ENCODE data around the gene OR10X1. TPM values are rescaled to one million over a fixed set of nuclear protein-coding genes. Genes with fewer than 3 reads are reported as not detected.

Gene OR10X1
- total RNA-seq (2014; rRNA removed) (not detected in 2 replicates), Bru-seq, nascent RNA (not detected), BruChase-seq, experiment 1, labeled RNA remaining after a 6-hour chase (not detected), BruChase-seq, experiment 2, labeled RNA remaining after a 2-hour chase (not detected)
- long read RNA-seq = 0 reads

- no peaks in the 10 kb centered on the region for H3K36me3 ChIP-seq (ENCODE audit: low read depth, low read length)
- no peaks in the 10 kb centered on the region for H3K4me1 ChIP-seq (ENCODE audit: insufficient read depth, low read length)
- no peaks in the 10 kb centered on the region for H4K20me1 ChIP-seq (ENCODE audit: low read length)
- ChIA-PET CTCF (no interaction called here), POLR2A (ENCODE audit: unreplicated experiment) (no interaction called here)
- no peak within 1 kb of the TSS for H3K4me2 ChIP-seq (ENCODE audit: low read length)
- H3K9me3 ChIP-seq (ENCODE audit: low read length) = no peaks in the 10 kb centered on the region
- intact Hi-C loops (cut with micrococcal nuclease) = no loop called here
- DNase-seq = no peak
- H3F3A ChIP-seq (ENCODE audit: low read length, unreplicated experiment) = no peaks in the 10 kb centered on the region
- TF ChIP-seq CTCF (conservative IDR thresholded peaks at IDR 0.05; ENCODE audit: low read depth, low read length) = no peak
- no peak for TF ChIP-seq EZH2phosphoT487 (IDR thresholded peaks at IDR 0.05; ENCODE audit: borderline replicate concordance, low read length)
- no peak for TF ChIP-seq EZH2 (IDR thresholded peaks at IDR 0.05; ENCODE audit: low read length, unreplicated experiment)
- no peak within 1 kb of the TSS for H3K4me3 ChIP-seq (ENCODE audit: low read length)
- H3K9ac ChIP-seq (ENCODE audit: low read length) = no peak within 1 kb of the TSS
- no peaks in the 10 kb centered on the region for H3K9me2 ChIP-seq (replicated peaks; ENCODE audit: low read length)
- H2AFZ ChIP-seq (ENCODE audit: low read length) = no peak within 1 kb of the TSS
- no TSS peak for BruUV-seq (replicated peaks)
- no peaks in the 10 kb centered on the region for H3K79me2 ChIP-seq (ENCODE audit: low read length)
- H3K27ac ChIP-seq (ENCODE audit: low read length) = no peak within 1 kb of the TSS
- no peak for ATAC-seq
- peaks cover 10% of the 10 kb centered on the region for H3K27me3 ChIP-seq (ENCODE audit: low read length)
These were observed at the start of gene OR10X1 for GRCh38 chr1:158579733-158580132. TSS of gene OR10X1 (minus strand) at chr1:158579899. CDS start at chr1:158579899, 0 bp downstream.

GRCh38 chr1:158613764-158614163, 34.1 kb upstream of the OR10X1 start:
- Histone ChIP-seq H3F3A (ENCODE audit: low read length, unreplicated experiment) (no peaks in the 10 kb centered on the region), H3K9me2 (replicated peaks; ENCODE audit: low read length) (no peaks in the 10 kb centered on the region), H3K27me3 (ENCODE audit: low read length) (no peaks in the 10 kb centered on the region), H3K4me3 (ENCODE audit: low read length) (no peak overlapping the region), H3K4me1 (ENCODE audit: insufficient read depth, low read length) (no peaks in the 10 kb centered on the region), H4K20me1 (ENCODE audit: low read length) (no peaks in the 10 kb centered on the region), H3K36me3 (ENCODE audit: low read depth, low read length) (no peaks in the 10 kb centered on the region), H2AFZ (ENCODE audit: low read length) (no peak overlapping the region), H3K27ac (ENCODE audit: low read length) (no peak overlapping the region), H3K9ac (ENCODE audit: low read length) (no peak overlapping the region), H3K4me2 (ENCODE audit: low read length) (no peak overlapping the region), H3K79me2 (ENCODE audit: low read length) (no peaks in the 10 kb centered on the region), H3K9me3 (ENCODE audit: low read length) (no peaks in the 10 kb centered on the region; the same call in 1 of the 2 replicates)
- TF ChIP-seq CTCF (conservative IDR thresholded peaks at IDR 0.05; ENCODE audit: low read depth, low read length) = no peak
- TF ChIP-seq EZH2 (IDR thresholded peaks at IDR 0.05; ENCODE audit: low read length, unreplicated experiment) = no peak
- no peak for TF ChIP-seq EZH2phosphoT487 (IDR thresholded peaks at IDR 0.05; ENCODE audit: borderline replicate concordance, low read length)
- ATAC-seq (no peak), DNase-seq (no peak)
- POLR2A ChIA-PET (ENCODE audit: unreplicated experiment) = no interaction called here
- CTCF ChIA-PET = no interaction called here
- intact Hi-C loops (cut with micrococcal nuclease) = no loop called here
- no TSS peak for BruUV-seq (replicated peaks)

GRCh38 chr1:158611916-158612315, 32.2 kb upstream of the OR10X1 start:
- BruUV-seq (replicated peaks) = no TSS peak
- Histone ChIP-seq H3K27ac (ENCODE audit: low read length) (no peak overlapping the region), H3K4me3 (ENCODE audit: low read length) (no peak overlapping the region), H3K9ac (ENCODE audit: low read length) (no peak overlapping the region), H2AFZ (ENCODE audit: low read length) (no peak overlapping the region), H3K4me1 (ENCODE audit: insufficient read depth, low read length) (no peaks in the 10 kb centered on the region), H3K9me2 (replicated peaks; ENCODE audit: low read length) (no peaks in the 10 kb centered on the region), H3K27me3 (ENCODE audit: low read length) (no peaks in the 10 kb centered on the region), H3K4me2 (ENCODE audit: low read length) (no peak overlapping the region), H3K79me2 (ENCODE audit: low read length) (no peaks in the 10 kb centered on the region), H3F3A (ENCODE audit: low read length, unreplicated experiment) (no peaks in the 10 kb centered on the region), H3K9me3 (ENCODE audit: low read length) (no peaks in the 10 kb centered on the region; the same call in 1 of the 2 replicates), H3K36me3 (ENCODE audit: low read depth, low read length) (no peaks in the 10 kb centered on the region), H4K20me1 (ENCODE audit: low read length) (no peaks in the 10 kb centered on the region)
- DNase-seq = no peak
- ATAC-seq = no peak
- intact Hi-C loops (cut with micrococcal nuclease) = no loop called here
- ChIA-PET CTCF (no interaction called here), POLR2A (ENCODE audit: unreplicated experiment) (no interaction called here)
- TF ChIP-seq EZH2phosphoT487 (IDR thresholded peaks at IDR 0.05; ENCODE audit: borderline replicate concordance, low read length) (no peak), EZH2 (IDR thresholded peaks at IDR 0.05; ENCODE audit: low read length, unreplicated experiment) (no peak), CTCF (conservative IDR thresholded peaks at IDR 0.05; ENCODE audit: low read depth, low read length) (no peak)

Data from PC-3 (cell line).